ENCODE data around the gene SLC30A7.

The SLC30A7 gene

DNA sequence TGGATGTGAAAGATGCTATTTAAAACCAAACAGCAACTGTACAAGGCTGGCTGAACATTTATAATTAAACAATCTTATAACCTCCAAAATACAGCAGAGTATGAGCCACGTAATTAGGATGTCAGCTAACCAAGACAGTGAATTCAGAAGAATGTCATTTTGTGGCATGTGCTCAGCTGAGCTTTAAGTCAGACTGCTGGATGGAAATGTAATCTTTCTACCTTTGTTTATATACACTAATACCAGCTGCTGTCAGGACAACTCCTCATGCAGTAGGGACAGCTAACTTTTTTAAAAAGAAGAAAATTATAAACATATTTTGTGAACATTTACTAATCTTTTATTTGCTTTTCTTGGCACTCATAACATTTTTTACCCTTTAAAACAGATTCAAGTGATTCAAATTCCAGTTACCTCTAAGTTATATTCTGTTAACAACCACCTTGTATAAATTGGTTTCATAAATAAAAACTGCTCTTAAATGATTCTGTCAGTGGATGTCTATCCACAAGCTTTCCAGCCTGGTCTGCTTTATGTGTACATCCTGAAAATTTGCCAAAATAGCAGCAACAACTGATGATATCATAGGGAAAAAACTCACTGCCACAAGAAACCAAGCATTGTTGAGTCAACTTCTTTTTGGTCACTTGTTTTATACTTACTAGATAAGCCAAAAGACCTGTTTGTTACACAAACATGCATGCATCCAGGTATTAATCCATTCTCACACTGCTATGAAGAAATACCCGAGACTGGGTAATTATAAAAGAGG is 93.6 kb downstream of the SLC30A7 start:
- DNase-seq = no peak

DNA sequence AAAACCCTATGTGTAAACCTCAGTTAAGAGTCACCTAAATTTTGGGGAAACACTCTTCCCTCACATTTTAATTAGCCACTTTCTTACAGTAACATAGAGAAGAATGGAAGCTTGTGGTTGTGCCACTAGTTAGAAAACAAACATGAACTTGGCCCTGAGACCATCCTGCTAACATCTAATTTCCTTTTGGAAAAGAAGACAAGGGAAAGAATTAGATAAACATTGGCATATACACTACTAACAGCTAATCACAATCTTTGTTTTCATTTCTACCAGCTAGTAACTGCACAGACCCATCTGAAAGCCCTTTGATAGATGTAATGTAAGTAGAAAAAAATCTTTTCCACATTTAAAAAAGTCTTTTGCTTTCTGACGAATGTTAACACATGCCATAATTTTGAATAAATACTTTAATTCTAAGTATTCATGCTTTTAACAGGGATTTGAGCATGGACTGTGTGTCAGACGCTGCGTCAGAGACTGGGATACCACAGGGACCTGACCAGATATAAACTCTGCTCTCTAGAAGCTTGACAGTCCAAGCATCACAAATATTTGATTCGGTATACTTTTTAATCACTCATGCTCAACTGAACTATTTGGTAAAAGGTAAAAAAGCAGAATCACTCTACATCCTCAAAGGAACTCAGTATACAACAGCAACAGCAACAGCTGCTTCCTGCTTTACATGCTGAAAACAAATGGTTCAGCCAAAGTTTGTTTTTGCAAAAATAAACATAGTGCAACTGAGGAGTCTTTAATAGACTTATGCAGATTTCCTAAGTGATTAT is 99.5 kb downstream of the SLC30A7 start:
- no peak for DNase-seq

GRCh38 chr1:100998426-100998825 is 102.5 kb downstream of the SLC30A7 start:
- no peak for DNase-seq

GRCh38 chr1:101000131-101000873 is 104.4 kb downstream of the SLC30A7 start:
- DNase-seq = no peak

DNA sequence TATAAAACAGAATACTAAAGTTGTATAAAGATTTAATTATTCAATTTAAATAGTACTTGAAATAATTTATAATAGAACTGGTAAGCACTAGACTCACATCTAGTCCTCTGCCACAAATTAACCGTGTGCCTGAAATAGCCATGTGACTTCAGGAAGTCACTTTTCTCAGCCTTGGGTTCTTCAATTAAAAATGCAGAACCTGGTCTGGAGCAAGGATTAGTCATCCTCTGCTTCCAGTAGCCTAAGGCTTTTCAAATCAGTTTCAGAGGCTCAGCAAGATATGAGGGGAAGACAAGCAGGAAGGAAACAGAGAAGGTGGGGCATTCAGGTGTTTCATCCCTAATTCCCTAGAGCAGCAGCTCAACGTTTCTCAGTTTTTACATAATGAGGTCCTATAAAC is 106.7 kb downstream of the SLC30A7 start:
- no peak for DNase-seq

DNA sequence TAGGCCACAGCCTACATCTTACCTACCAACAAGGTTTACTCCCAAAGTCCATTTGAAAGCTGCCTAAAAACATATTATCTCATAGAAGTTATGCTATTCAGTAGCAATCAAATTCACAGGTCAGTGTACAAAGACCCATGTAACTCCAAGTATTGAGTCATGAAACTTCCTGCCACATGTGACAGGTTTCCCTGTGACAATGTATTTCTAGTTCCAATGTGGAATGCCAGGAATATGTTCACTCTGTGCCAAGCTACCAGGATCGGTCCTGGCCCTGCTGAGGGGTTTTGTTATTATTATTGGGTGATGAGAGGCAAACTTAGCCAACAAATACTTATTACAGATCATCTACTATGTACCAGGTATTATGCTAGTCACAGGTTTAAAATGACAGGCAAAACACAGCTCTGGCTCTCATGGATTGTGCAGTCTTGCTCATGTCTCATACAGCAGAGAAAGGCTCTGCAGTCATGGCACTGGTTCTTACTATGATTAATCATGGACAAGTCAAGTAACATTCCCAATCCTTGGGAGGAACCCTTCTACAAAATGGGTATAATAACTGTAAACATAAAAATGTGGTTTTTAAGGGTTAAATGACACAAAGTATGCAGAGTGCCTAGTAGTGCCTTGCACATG is 107.2 kb downstream of the SLC30A7 start:
- DNase-seq = no peak

DNA sequence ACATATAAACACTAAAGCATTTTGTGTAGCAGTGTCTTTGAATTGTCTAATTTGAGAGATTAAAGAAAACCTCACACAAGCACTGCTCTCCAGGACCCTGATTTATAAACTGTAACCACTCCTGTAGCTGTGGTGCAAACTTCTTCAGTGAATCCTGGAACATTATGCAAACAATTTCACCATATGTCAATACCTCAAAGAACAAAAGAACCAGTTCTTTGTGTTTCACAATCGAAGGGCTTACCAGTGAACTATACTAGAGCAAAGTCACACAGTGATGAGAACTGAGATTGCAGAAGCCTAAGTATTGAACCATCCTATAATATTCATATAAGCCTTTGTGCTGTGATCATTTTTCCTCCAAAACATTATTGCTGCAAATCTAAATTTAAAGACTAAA is 108.2 kb downstream of the SLC30A7 start:
- DNase-seq = no peak

- no peak for DNase-seq
Observed at GRCh38 chr1:101004670-101005069, 108.8 kb downstream of the SLC30A7 start.

- DNase-seq = no peak
Observed at GRCh38 chr1:101005183-101005582, 109.3 kb downstream of the SLC30A7 start.

- DNase-seq = no peak
Observed at GRCh38 chr1:101005871-101006270, 110.0 kb downstream of the SLC30A7 start.

GRCh38 chr1:101006553-101006952 is 110.7 kb downstream of the SLC30A7 start:
- no peak for DNase-seq

DNA sequence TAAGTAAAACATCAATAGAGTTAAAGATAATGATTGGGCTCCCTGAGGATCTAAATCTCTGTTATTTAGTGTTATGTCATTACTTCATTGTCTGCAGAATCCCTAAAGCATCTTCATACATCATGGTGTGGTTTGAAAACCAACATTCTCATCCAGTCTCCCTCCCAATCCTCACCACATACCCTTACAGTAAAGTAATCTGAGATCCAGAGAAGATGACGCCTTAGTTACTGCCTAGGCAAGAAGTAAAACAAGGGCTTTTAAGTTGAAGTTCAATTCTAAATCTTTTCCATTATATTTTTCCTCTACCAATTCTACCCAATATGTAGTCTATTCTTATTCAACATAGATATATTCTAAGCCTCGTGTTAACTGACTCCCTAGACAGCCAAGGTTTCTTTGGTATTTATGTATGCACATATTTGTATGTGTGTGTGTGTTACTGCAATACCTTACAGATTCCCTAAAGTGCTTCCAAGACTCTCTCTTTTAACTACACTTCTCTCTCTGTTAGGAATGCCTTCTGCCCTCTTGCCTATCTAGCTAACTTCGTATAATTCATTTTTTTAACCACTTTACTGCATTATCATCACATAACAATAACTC is 112.4 kb downstream of the SLC30A7 start:
- no peak for DNase-seq

DNA sequence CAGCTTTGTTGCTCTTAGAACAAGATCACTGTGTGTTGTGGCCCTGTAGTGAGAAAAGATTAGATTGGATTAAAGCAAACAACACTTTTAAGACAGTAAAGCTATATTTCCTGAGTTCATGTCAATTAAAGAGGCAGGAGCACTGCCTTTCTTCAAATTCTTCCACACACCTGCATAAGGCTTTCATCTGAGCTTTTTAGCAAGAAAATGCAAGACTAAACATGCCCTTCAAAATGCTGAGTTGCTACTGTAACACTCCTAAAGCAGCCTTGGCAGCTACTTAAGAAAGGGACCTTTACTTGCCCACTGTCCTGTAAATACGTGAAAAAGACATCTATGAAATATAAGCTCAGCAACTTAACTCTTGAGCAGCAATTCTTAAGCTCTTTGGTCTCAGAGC is 117.9 kb downstream of the SLC30A7 start:
- no peak for DNase-seq

- DNase-seq = no peak
Observed at GRCh38 chr1:101017448-101017847, 121.6 kb downstream of the SLC30A7 start.

DNA sequence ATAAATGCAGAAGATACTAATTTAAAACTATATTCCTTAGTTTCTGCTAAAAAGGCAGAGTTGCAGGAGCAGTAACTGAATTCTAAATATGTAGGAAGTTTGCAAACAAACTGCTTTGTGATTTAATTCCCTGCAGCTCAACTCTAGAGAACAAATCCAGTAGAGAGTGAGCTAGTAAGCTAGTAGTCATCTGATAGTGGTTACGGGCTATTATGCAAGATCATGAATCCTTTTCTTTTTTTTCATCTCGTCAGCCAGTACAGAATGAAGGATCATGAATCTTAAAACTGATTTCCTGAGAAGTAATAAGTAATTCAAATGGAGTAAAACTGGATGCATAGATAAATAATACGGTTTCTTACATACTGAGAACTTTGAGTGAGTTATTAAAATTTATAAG is 126.4 kb downstream of the SLC30A7 start:
- no peak for DNase-seq

- peak; percentile 58 for DNase-seq
Observed at GRCh38 chr1:101025283-101025656, 129.4 kb downstream of the SLC30A7 start.

DNA sequence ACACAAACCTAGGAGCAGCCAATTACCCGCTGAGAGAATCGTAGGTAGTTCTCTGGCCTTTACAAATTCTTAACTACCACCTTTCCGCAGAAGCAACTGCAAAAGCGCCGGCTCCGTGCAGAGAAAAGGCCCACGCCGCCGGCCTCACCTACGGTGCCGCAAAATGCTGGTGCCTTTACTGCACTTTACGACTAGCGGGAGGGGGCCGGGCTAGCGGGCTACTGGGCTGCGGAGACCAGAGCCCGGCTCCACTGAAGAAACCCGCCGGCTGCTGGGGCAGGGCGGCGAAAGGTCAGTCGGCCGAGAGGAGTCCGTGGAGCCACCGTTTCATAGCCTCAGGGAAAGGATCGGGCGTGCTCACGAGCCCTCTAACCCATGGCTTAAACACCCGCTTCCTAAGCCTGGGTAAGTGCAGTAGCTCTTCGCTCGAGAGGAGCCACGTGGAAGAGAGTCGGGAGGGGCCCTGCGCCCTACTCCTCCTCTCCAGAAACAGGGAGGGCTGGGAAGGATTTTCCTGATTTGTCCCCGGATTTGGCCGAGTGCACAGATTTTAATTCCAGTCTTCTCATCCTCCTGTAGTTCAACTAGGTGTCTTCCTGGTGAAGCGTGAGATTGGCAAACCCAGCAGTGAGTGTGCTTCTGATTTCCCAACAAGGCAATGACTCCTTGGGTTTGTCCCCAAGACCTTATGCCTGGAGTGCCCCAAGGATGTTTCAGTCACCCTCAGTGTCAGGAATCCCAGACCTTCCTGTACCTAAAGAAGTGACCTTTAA is 130.0 kb downstream of the SLC30A7 start, which contains the start of gene DPH5:
TSS of gene DPH5 (minus strand) at position 128 of the 773 bp plus-strand sequence. CDS start 341 bp downstream, outside the sequence.
- peak; percentile 92 for DNase-seq

DNA sequence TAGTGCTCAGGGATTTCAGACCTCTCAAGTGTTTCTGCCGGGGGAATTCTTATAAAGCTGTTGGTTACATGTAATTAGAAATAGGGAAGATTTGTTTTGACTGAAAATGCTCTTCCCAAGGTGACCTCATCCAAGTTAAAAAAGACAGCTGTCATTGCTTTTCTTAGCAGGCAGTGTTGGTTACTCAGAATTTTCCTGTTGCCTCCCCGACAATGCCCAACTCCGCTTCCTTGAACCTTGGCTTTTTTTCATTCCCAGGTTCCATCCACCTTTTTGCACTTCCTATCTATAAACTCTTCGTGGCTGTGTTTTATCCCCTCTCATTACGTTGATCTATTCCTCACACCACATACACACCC is 130.5 kb downstream of the SLC30A7 start:
- DNase-seq = no peak

GRCh38 chr1:101027194-101027772 is 131.4 kb downstream of the SLC30A7 start:
- DNase-seq = no peak

GRCh38 chr1:101028466-101028865 is 132.6 kb downstream of the SLC30A7 start:
- DNase-seq = no peak

GRCh38 chr1:101029184-101029583 is 133.3 kb downstream of the SLC30A7 start:
- no peak for DNase-seq
